Dendritic cell treated with granulocyte-macrophage colony-stimulating factor and Interleukin-4, amounts not matched to agents 40 ng/mL and 50 ng/mL, for 4 days (primary cell): Measurements from ENCODE around the gene ANKRD40.
A peak's percentile ranks its signal among the peaks of the same experiment; 100 is the strongest.
"Not testable (repeated sequence)": the region's sequence is repeated elsewhere in the genome, so short reads cannot be mapped to it uniquely, and the experiment has no call there.

Experiments
- H3K27ac Mint-ChIP-seq: one replicate; pipeline ENCODE4 v1.8.0; 2022; ENCODE audit warnings: mild to moderate bottlenecking, mixed read lengths
- H3K27me3 Mint-ChIP-seq: one replicate; pipeline ENCODE4 v1.8.0; 2022; ENCODE audit warnings: mild to moderate bottlenecking, mixed read lengths
- H3K36me3 Mint-ChIP-seq: one replicate; pipeline ENCODE4 v1.8.0; 2022; ENCODE audit warnings: low read depth, mixed read lengths
- H3K4me1 Mint-ChIP-seq: one replicate; pipeline ENCODE4 v1.8.0; 2022; ENCODE audit warnings: low read depth, mixed read lengths
- H3K4me3 Mint-ChIP-seq: one replicate; pipeline ENCODE4 v1.8.0; 2022; ENCODE audit warnings: mild to moderate bottlenecking, moderate library complexity, mixed read lengths
- H3K9me3 Mint-ChIP-seq: one replicate; pipeline ENCODE4 v1.8.0; 2022; ENCODE audit warnings: mixed read lengths
- intact Hi-C: fragments of 100-400 bp; cut with micrococcal nuclease; formaldehyde crosslinking; loops from one replicate; pipeline ENCODE4 v1.15.0; 2022

Gene ANKRD40

DNA sequence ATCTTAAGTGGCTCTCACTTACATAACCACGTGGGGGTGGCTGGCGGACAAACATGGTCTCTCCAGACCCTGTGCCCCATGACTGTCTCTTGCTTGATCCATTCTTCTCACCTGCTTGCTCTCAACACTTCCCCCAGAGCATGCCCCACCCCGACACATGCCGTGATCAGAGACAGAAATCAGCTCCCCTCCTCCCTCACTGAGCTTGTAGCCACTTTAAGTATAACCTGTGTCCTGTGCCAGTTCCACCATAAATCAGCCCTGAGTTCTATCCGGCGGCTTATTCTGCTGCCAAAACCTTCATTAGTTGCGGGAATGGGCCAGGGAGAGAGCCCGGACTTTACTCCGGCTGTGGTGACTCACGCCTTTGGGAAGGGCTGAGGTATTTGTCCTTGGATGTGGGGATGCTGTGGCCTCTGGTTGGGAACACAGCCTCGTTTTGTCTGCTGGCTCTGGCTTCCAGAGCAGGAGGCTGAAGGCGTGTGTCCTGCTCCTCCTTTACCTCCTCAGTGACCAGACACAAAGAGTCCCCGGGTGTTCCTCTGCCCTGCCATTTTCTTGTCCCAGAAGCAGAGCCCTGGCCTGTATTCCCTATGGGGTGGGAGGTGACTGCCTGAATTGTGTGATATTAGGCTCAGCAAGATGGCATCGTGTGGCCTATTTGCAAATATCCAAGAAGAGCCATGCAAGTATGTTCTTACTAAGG, 21.1 kb downstream of the ANKRD40 start:
- H3K9me3 Mint-ChIP-seq, result no peaks in the 10 kb centered on the region
- H3K4me3 Mint-ChIP-seq, result no peak overlapping the region
- no peak overlapping the region for H3K27ac Mint-ChIP-seq
- H3K36me3 Mint-ChIP-seq, result peaks cover 55% of the 10 kb centered on the region
- H3K4me1 Mint-ChIP-seq, result peaks cover 17% of the 10 kb centered on the region
- intact Hi-C loops, result no loop called here
- peaks cover 4% of the 10 kb centered on the region for H3K27me3 Mint-ChIP-seq

GRCh38 chr17:50685691-50686493, 21.8 kb downstream of the ANKRD40 start:
- H3K36me3 Mint-ChIP-seq, result peaks cover 51% of the 10 kb centered on the region
- H3K4me3 Mint-ChIP-seq, result no peak overlapping the region
- no peaks in the 10 kb centered on the region for H3K9me3 Mint-ChIP-seq
- no peak overlapping the region for H3K27ac Mint-ChIP-seq
- peaks cover 20% of the 10 kb centered on the region for H3K4me1 Mint-ChIP-seq
- intact Hi-C loops, result no loop called here
- H3K27me3 Mint-ChIP-seq, result peaks cover 4% of the 10 kb centered on the region

DNA sequence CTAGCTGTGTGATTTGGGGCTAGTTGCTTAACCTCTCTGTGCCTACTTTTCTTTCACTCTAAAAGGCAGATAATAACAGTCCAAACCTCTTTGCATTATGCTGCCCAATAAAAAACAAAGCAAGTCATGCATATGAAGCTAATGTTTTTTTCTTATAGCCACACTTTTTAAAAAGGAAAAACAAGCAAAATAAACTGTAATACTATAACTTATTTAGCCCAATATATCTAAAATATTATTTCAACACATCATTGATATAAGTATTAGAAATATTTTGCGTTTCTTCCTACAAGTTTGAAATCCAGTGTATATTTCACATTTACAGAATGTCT, 22.4 kb downstream of the ANKRD40 start:
- Mint-ChIP-seq H3K9me3 (no peaks in the 10 kb centered on the region), H3K4me3 (no peak overlapping the region), H3K27ac (no peak overlapping the region), H3K27me3 (peaks cover 4% of the 10 kb centered on the region), H3K4me1 (peaks cover 26% of the 10 kb centered on the region), H3K36me3 (peaks cover 51% of the 10 kb centered on the region)
- intact Hi-C loops, result no loop called here

- no peaks in the 10 kb centered on the region for H3K9me3 Mint-ChIP-seq
- no peak overlapping the region for H3K4me3 Mint-ChIP-seq
- peaks cover 55% of the 10 kb centered on the region for H3K36me3 Mint-ChIP-seq
- H3K27me3 Mint-ChIP-seq, result peaks cover 5% of the 10 kb centered on the region
- H3K4me1 Mint-ChIP-seq, result peaks cover 31% of the 10 kb centered on the region
- H3K27ac Mint-ChIP-seq, result no peak overlapping the region
- intact Hi-C loops, result no loop called here
These were observed 22.9 kb downstream of the ANKRD40 start for GRCh38 chr17:50684612-50685333.

DNA sequence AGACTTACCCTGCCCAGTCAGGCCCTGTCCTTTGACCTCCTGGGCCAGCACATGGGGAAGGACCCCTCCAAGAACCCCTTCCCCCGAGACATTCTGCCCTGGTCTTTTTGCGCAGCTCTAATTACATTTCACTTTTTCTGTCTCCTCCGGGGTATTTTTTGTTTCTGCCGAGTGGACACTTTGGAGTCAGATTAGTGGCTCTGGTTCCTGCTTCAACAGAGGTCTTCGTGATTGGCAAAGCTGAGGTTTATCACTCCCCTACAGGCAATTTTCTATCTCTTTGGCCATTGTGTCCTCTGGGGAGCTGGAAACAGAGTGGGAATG, 23.5 kb downstream of the ANKRD40 start:
- Mint-ChIP-seq H3K27me3 (peaks cover 5% of the 10 kb centered on the region), H3K4me3 (no peak overlapping the region), H3K27ac (no peak overlapping the region), H3K4me1 (peaks cover 34% of the 10 kb centered on the region), H3K36me3 (peaks cover 60% of the 10 kb centered on the region), H3K9me3 (no peaks in the 10 kb centered on the region)
- intact Hi-C loops, result no loop called here

DNA sequence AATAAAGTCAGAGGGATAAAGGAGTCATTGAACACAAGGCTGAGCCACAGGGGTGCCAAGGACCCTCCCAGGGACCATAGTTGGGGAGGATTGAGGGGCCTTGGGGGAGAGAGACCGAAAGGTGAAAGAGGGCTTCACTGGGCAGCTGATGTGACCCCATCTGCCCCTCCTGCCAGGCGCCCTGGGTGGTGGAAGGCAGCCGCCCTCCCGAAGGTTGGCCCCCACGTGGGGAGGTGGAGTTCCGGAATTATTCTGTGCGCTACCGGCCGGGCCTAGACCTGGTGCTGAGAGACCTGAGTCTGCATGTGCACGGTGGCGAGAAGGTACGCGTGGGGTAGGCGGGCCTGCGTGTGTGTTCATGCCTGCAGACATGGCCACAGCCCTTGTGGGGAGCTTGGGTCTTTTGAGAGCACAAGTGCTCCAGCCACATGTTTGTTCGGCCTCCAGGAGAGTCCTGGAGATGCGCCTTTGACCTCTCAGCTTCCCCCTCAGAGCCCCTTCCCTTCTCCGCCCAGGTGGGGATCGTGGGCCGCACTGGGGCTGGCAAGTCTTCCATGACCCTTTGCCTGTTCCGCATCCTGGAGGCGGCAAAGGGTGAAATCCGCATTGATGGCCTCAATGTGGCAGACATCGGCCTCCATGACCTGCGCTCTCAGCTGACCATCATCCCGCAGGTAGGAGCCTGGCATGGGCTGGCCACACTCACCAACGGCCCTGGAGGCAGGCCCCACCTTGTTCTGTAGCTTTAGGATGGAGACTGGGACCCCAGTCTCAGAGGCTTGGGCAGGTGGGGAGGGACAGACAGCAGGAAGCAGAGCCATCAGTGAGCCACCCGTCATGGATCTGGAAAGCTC, 24.1 kb downstream of the ANKRD40 start:
- intact Hi-C loops, result no loop called here
- peaks cover 34% of the 10 kb centered on the region for H3K4me1 Mint-ChIP-seq
- H3K36me3 Mint-ChIP-seq, result peaks cover 66% of the 10 kb centered on the region
- H3K27ac Mint-ChIP-seq, result peak overlapping the region; percentile 40
- no peak overlapping the region for H3K4me3 Mint-ChIP-seq
- no peaks in the 10 kb centered on the region for H3K9me3 Mint-ChIP-seq
- peaks cover 5% of the 10 kb centered on the region for H3K27me3 Mint-ChIP-seq

GRCh38 chr17:50682938-50683337, 24.8 kb downstream of the ANKRD40 start:
- peaks cover 5% of the 10 kb centered on the region for H3K27me3 Mint-ChIP-seq

DNA sequence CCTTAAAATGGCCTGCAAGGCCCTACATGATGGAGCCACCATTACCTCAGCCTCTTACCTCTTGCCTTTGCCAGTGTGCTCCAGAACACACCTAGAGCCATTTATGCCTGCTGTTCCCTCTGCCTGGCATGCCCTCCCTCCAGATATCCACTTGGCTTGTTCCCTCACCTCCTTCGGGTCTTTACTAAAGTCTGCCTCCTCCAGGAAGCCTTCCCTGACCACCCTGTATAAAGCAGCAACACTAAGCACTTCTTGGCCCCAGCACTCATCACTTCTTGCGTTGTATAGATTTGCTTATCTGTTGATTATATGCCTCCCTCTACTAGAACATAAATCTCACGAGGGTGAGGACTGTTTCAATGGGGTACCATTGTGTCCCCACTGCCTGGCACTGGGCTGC, 25.3 kb downstream of the ANKRD40 start:
- peaks cover 7% of the 10 kb centered on the region for H3K27me3 Mint-ChIP-seq
- peaks cover 26% of the 10 kb centered on the region for H3K4me1 Mint-ChIP-seq
- no peak overlapping the region for H3K27ac Mint-ChIP-seq
- H3K36me3 Mint-ChIP-seq, result peaks cover 66% of the 10 kb centered on the region
- intact Hi-C loops, result no loop called here
- no peak overlapping the region for H3K4me3 Mint-ChIP-seq
- H3K9me3 Mint-ChIP-seq, result no peaks in the 10 kb centered on the region

More at GRCh38 chr17:50682938-50683337, 24.8 kb downstream of the ANKRD40 start:
- peak overlapping the region; percentile 40 for H3K27ac Mint-ChIP-seq
- H3K4me1 Mint-ChIP-seq, result peaks cover 30% of the 10 kb centered on the region
- H3K9me3 Mint-ChIP-seq, result no peaks in the 10 kb centered on the region
- intact Hi-C loops, result no loop called here
- no peak overlapping the region for H3K4me3 Mint-ChIP-seq
- peaks cover 66% of the 10 kb centered on the region for H3K36me3 Mint-ChIP-seq

DNA sequence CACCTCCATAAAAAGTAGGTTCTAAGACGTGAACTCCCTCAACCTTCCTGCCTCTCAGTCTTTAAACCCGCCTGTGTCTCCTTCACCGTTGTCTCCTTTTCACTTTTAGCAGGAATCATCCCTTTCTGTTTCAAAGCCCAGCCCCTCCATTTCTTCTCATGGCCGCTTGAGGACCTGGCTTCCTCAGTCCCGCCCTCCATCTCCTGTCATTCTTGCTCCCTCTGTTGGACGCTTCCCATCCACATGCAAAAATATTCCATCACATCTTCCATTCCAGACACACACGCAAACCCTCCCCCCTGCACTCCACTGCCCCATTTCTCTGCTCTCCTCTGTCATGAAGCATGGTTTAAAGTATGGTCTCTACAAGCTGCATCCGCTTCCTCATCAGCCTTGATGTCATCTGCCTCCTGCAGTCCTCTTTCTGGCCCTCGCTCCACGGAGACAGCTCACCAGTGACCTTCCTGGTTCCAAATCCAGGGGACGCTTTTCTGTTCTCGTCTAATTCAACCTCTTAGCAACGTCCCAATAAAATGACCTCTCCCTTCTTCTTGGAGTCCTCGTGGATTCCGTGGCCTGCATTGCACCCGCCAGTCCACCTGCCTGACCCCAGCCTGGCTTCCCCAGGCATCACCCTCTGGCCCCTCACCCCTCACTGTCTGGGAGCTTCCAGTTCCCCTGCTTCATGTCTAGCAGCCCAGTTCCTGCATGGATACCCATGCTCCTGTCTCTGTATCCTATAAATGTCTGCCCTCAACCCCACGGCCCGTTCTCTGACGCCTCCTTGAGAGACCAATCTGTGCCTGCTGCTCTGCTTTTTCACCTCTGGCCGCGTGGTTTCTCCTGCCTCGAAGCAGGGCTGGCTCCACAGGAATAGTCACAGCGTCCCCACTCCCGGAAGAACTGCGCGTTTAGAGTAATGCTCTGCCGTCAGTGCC, 26.2 kb downstream of the ANKRD40 start:
- Mint-ChIP-seq H3K36me3 (peaks cover 67% of the 10 kb centered on the region), H3K9me3 (no peaks in the 10 kb centered on the region), H3K27ac (peak overlapping the region; percentile 75), H3K4me1 (peaks cover 26% of the 10 kb centered on the region), H3K4me3 (peak overlapping the region; percentile 66), H3K27me3 (peaks cover 7% of the 10 kb centered on the region)
- intact Hi-C loops, result loop anchor here (2.0 kb wide), 1 partner anchor 135 kb away; the partner anchor contains the start of gene SPATA20

GRCh38 chr17:50680543-50681262, 27.0 kb downstream of the ANKRD40 start:
- peaks cover 26% of the 10 kb centered on the region for H3K4me1 Mint-ChIP-seq
- H3K27me3 Mint-ChIP-seq, H3K9me3 Mint-ChIP-seq: not testable (repeated sequence)
- peaks cover 67% of the 10 kb centered on the region for H3K36me3 Mint-ChIP-seq
- peak overlapping the region; percentile 75 for H3K27ac Mint-ChIP-seq
- H3K4me3 Mint-ChIP-seq, result peak overlapping the region; percentile 66
- intact Hi-C loops, result loop anchor here (2.0 kb wide), 1 partner anchor 134 kb away; the partner anchor contains the start of gene SPATA20

- intact Hi-C loops, result loop anchor here (2.0 kb wide), 1 partner anchor 133 kb away; the partner anchor contains the start of gene SPATA20
- peaks cover 70% of the 10 kb centered on the region for H3K36me3 Mint-ChIP-seq
These were observed 27.6 kb downstream of the ANKRD40 start for GRCh38 chr17:50680126-50680525.

GRCh38 chr17:50679008-50679544, 28.6 kb downstream of the ANKRD40 start:
- Mint-ChIP-seq H3K36me3 (peaks cover 69% of the 10 kb centered on the region), H3K27ac (no peak overlapping the region), H3K4me3 (no peak overlapping the region), H3K4me1 (peaks cover 26% of the 10 kb centered on the region), H3K9me3 (no peaks in the 10 kb centered on the region), H3K27me3 (peaks cover 7% of the 10 kb centered on the region)
- intact Hi-C loops, result no loop called here

More at GRCh38 chr17:50680126-50680525, 27.6 kb downstream of the ANKRD40 start:
- H3K27me3 Mint-ChIP-seq, result peaks cover 7% of the 10 kb centered on the region
- H3K9me3 Mint-ChIP-seq, result no peaks in the 10 kb centered on the region
- peaks cover 26% of the 10 kb centered on the region for H3K4me1 Mint-ChIP-seq
- no peak overlapping the region for H3K27ac Mint-ChIP-seq
- no peak overlapping the region for H3K4me3 Mint-ChIP-seq
